Hypothalamus (tissue), 51 donors: ENCODE measurements around the gene TNN.

Experiments
- DNase-seq, 51 donors: peaks; one replicate each; lab custom pipeline; 2025; lab: John Stamatoyannopoulos, UW

The TNN gene

GRCh38 chr1:175171036-175171913 lies 103.6 kb downstream of the TNN start:
- no peak for DNase-seq

- DNase-seq: no peak
These were observed 104.9 kb downstream of the TNN start for GRCh38 chr1:175172503-175172902.

DNA sequence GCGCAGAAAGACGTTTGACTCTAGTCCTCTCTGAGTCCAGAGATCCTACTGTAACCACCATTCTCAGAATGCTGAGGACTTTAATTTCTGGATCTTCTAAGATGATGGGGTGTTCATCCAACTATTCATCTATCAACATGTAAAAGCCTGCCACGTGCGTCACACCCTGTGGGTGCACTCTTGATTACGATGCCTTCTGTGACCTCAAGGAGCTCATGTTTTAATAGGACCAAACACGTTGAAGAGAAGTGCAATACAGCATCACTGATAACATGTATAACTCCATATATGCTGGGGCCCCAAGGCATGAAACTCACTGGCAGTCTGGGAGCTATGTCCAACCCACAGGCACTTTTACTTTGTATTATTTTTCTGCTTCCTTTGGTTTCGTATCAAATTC lies 105.9 kb downstream of the TNN start:
- DNase-seq: no peak

GRCh38 chr1:175174309-175175102 lies 106.9 kb downstream of the TNN start:
- no peak for DNase-seq

- DNase-seq: no peak
These were observed 108.6 kb downstream of the TNN start for GRCh38 chr1:175176246-175176645.

DNA sequence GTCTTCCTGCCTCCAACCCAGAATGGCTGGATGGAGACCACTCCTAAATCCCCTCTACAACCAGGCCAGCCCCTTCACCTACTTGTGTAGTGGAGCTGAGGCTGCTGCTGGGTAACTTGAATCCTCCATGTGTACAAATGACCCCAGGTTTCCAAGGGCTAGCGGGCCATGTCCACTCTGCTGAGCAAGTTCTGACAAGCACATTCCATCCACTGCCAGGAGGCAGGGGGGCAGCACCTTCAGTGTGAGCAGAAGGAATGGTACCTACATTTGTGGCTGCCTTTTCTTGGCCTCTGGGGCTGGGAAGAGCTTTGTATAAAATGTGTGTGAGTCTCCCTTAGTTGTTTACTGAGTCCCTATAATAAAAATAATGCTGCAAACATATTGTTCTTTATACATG lies 110.4 kb downstream of the TNN start:
- no peak for DNase-seq

DNA sequence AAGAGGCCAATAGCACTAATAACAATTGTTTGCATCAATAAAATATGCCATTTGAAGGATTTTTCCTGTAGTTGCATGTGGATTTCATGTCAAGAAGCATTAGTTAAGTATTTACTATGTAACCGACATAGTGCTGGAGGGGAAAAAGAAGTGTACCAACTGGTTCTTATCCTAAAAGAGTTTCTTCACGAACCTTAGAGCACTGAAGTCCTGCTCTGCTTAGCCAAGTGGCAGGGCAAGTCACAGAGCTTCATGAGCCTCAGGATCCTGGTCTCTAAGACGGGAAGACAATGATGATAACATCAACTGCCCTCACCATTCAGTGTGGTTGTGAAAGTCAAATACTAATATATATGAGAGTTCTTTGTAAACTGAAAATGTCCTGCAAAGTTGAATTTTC lies 110.8 kb downstream of the TNN start:
- no peak for DNase-seq

GRCh38 chr1:175179837-175180590 lies 112.4 kb downstream of the TNN start:
- no peak for DNase-seq

DNA sequence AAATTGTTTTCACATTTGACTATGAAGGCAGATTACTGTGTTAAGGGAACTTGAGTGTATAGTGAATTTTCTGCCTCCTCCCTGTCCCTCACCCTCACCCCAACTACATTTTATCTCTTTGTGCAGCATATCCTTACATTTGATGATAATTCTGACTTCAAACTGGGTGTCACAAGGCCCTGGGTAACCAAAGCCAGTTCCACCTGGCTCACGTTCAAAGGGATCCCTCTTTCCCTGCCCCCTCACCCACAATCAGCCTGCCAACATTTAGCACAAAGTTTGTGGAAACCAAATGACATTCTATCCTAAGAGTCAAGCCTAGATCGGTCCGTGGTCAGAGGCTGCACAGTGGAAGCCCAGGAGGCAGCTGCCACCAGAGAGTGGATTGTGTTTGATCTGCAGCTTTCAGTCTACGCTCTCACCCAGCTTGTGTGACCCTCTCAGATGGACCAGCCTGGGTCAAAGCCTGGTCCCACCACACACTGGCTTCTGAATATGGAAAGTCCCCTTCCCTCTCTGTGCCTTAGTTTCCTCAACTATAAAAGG lies 114.6 kb downstream of the TNN start:
- no peak for DNase-seq

- DNase-seq: no peak
These were observed 116.0 kb downstream of the TNN start for GRCh38 chr1:175183586-175183985.

DNA sequence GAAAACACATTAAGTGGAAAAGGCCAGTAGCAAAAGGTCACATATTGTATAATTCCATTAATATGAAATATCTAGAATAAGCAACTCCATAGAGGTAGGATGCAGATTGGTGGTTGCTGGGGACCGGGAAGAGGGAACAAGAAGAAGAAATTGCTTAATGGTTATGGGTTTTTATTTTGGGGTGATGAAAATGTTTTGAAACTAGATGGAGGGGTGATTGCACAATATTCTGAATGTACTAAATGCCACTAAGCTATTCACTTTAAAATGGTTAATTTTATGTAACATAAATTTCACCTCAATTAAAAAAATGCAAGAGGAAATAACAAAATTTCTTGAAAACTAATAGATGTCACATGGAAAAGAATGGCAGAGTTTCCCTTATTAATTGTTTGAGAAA lies 118.3 kb downstream of the TNN start:
- DNase-seq: no peak

DNA sequence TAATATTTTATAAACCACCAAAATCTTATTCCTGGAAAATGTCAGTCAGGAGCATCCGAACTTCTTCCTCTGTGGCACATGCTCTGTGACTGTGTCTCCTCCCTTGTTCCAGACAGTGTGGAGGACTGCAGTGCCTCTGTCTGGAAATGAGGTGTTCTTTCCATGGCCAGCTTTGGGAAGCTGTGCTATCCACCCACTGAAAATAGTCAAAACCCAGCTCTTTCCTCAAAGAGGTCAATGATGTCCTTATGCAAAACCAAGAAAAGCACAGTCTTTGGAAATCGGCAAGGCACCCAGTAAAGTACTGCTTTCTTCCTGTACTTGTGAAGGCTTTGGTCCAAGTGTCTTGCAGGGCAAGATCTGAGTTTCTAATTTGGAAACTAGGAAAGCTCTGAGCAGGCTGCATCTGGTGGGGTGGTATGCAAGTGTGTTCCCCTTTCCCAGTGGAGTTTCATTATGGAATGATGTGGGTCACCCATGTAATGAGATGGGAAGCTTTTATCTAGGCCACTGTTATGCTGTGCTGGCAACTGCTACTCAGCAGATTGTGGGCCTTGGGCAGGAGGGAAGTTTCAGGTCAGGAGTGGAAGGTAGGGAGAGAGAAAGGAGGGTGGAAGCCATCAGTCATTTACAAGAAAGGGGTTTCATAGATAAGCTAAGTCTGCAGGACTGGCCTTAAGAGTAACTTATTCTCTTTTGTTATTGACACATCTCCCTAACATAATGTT lies 119.0 kb downstream of the TNN start:
- DNase-seq: no peak

DNA sequence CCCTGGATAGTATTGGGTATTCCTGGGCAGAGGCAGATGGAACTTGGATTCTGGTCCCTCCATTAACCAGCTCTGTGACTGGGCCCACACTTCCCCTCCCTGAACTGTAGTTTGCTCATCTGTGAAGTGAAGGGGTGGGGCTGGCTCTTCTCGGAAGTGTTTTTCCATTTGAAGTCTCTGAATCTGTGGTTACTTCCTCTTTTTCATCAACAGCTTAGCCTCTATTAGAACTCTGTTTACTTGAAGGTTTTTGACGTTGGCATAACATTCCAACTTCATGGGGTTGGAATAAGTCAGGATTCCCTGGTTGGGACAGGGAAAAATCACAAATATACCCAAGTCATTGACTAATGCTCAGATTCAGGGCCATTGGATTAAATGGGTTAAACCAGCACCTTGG lies 121.3 kb downstream of the TNN start:
- DNase-seq: peak in 1 of 51 donors; percentile 3

- no peak for DNase-seq
These were observed 124.0 kb downstream of the TNN start for GRCh38 chr1:175191659-175192058.

- DNase-seq: peak in 4 of 51 donors; percentile 2 to 7 (median 6)
These were observed 124.5 kb downstream of the TNN start for GRCh38 chr1:175192111-175192629.

DNA sequence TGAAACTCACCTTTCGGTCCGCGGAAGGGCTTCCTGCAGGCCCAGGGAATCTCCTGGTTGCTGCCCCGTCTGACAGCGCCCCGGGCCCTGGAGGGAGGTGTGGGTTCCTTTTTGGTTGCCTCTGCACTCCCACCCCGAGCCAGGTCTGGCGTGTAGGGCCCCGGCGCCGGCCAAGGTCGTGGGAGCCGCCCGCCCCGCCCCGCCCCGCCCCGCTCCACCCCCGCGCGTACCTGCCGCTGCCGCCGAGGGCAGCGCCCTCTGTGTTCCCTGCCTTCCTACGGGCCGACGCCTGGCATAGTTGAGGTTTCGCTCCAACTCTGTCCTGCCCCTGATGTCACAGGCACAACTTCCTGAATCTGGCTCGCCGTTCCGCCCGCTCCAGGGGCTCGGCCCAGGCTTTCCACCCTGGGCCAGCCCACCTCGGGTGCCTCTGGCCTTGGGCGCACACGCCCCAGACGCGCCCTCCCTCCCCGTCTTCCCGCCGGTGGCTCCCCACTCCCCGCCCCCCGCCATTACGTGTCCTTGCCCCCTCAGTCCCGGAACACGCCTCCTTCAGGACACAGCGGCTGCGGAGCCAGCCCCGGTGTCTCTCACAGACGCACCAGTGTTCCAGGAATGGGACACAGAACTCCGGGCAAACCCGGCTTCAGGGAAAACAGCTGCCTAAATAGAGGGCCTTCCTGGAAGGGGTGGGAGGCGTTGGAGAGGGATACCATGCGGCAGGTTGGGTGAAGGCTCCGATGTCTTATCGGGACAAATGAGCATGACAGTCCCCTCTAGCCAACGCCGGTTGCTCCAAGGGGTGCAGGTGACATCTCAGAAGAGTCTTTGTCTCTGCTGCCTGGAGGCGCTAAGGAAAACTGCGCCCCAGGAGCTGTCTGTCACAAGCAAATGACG lies 125.2 kb downstream of the TNN start, which contains the start of gene KIAA0040:
KIAA0040 (minus strand) TSS at position 147 of the 897 bp plus-strand sequence. CDS start 31,763 bp downstream, outside the sequence.
- DNase-seq: peak in 16 of 51 donors; percentile 2 to 55 (median 22)

- peak in 2 of 51 donors; percentile 43 to 48 for DNase-seq
These were observed 125.9 kb downstream of the TNN start for GRCh38 chr1:175193527-175193910.

DNA sequence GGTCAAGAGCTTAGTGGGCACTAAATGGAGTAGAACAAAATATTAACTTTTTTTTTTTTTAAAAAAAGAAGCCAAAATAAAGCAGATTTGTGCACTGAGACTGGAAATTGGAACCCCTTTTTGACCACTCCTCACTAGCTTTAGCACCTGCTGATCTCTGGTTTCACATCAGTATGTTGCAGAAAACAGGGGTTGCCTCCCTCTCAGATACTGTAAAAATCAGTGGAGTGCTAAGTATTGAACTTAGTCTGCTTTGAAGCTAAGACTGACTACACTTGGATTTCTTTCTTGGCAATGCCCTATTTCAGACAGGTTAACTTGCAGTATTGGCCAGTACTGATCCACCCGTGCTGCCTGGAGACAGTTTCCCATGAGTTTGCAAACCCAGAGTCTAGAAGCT lies 127.6 kb downstream of the TNN start:
- DNase-seq: no peak

DNA sequence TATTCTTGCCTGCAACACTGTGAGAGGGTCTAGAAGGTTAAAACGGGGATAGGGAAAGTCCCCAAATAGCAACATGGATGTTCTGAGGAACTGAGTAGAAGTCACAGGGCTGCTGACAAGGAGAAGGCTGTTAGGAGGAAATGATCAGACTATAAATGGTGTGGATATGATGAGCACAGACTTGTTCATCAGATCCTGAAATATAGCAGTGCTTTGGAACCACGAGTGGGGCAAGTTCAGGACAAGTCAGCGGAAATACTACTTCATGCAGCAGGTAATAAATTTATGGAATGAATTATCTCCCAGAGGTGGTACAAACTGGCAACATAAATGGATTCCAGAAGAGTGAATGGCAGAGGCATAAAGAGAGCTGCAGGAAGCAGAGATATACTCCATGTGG lies 128.2 kb downstream of the TNN start:
- DNase-seq: no peak
